SK-N-SH (cell line): ENCODE data around the gene MRPS23.

Source experiments
- ZBTB33 ChIP-seq: IDR thresholded peaks from 2 replicates; pipeline ENCODE4 v1.4.0; 2012; ENCODE audit warnings: low read depth, borderline replicate concordance
- TF ChIP-seq, protein P1 (sequence below): IDR thresholded peaks from 2 replicates; pipeline ENCODE4 v1.6.1; 2012; ENCODE audit warnings: mild to moderate bottlenecking, low read depth, low read length, moderate library complexity

DNA sequence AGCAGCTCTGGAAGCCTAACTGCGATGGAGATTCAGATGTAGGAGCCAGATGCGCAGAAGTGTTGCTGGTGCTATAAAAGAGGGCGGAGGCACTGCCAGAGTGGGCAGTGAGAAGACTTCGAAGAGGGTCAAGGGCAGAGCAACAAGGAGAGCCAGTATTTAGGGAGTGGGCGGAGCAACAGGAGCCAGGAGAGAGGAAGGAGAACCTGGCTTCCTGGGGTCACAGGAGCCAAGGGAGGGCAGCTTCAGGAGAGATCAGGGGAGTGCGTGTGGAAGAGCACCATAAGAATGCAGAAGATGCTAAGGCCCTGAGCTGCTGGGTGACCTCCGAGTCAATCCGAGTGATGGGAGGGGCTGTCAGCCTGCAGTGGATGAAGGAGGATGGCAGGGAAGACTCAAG lies 14.4 kb upstream of the MRPS23 start:
- TF ChIP-seq ZBTB33 = no peak
- TF ChIP-seq, protein P1, sequence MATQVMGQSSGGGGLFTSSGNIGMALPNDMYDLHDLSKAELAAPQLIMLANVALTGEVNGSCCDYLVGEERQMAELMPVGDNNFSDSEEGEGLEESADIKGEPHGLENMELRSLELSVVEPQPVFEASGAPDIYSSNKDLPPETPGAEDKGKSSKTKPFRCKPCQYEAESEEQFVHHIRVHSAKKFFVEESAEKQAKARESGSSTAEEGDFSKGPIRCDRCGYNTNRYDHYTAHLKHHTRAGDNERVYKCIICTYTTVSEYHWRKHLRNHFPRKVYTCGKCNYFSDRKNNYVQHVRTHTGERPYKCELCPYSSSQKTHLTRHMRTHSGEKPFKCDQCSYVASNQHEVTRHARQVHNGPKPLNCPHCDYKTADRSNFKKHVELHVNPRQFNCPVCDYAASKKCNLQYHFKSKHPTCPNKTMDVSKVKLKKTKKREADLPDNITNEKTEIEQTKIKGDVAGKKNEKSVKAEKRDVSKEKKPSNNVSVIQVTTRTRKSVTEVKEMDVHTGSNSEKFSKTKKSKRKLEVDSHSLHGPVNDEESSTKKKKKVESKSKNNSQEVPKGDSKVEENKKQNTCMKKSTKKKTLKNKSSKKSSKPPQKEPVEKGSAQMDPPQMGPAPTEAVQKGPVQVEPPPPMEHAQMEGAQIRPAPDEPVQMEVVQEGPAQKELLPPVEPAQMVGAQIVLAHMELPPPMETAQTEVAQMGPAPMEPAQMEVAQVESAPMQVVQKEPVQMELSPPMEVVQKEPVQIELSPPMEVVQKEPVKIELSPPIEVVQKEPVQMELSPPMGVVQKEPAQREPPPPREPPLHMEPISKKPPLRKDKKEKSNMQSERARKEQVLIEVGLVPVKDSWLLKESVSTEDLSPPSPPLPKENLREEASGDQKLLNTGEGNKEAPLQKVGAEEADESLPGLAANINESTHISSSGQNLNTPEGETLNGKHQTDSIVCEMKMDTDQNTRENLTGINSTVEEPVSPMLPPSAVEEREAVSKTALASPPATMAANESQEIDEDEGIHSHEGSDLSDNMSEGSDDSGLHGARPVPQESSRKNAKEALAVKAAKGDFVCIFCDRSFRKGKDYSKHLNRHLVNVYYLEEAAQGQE = no peak
